GM18499 (cell line): Measurements from ENCODE around the gene TXNRD3.

Source experiments
- ATAC-seq: cut with Tn5 transposase; IDR thresholded peaks from one replicate; pipeline ENCODE4 v1.9.1; 2021; ENCODE audit warnings: moderate number of reproducible peaks; ENCODE audit not compliant: insufficient read depth, unreplicated experiment

The TXNRD3 gene

DNA sequence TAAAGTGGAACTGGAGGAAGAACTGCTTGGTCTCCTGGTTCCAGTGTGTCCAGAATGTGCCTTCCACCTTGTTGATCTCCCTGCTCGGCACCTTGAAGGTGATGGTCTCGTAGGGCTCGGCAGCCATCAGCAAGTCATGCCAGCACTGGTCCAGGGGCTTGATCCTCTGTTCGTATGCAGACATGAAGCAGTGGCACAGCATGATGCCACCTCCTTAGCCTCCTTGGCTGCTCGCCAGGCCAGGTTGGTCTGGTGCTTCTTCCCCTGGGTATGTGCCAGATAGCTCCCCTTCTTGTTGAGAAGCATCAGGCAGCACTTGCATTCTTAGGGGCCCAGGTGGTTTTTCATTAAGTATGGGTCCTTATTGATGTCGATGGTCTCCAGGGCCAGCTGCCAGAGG, 17.8 kb upstream of the TXNRD3 start:
- no peak for ATAC-seq

DNA sequence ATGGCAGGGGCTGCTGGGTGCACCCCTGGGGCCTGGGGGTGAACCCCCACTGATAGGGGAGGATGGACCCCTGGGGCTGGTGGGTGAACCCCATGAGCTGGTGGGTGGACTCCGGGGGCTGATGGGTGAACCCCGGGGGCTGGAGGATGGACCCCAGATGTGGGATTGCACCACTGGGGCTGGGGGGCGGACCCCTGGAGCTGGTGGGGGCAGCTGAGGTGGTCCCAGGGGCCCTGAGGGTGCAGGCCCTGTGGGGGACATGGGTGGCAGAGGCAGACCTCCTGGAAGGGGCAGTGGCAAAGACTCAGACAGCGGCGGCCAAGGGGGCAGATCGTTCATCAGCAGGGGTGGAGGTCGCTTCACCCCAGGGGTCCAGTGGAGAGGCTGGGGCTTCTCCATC, 17.4 kb upstream of the TXNRD3 start:
- ATAC-seq, result no peak

DNA sequence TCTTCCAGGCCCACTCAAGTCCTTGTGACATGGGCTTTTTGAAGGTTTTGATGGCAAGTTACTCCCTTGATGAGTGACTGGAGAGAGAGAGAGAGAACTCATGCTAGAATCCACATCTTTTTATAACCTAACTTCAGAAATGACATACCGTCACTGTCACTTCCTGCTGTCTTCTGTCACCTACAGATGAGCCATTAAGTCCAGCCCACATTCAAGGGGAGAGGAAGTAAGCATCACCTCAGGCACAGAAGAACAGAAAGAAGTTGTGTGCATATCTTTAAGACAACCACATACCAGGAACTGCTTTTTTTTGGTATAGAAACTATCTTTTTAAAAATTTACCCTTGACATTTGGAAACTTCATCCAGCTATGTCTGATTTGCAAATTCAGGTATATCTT, 16.6 kb upstream of the TXNRD3 start:
- ATAC-seq, result no peak

- ATAC-seq, result no peak
Observed at GRCh38 chr3:126668450-126669401, 13.8 kb upstream of the TXNRD3 start.

DNA sequence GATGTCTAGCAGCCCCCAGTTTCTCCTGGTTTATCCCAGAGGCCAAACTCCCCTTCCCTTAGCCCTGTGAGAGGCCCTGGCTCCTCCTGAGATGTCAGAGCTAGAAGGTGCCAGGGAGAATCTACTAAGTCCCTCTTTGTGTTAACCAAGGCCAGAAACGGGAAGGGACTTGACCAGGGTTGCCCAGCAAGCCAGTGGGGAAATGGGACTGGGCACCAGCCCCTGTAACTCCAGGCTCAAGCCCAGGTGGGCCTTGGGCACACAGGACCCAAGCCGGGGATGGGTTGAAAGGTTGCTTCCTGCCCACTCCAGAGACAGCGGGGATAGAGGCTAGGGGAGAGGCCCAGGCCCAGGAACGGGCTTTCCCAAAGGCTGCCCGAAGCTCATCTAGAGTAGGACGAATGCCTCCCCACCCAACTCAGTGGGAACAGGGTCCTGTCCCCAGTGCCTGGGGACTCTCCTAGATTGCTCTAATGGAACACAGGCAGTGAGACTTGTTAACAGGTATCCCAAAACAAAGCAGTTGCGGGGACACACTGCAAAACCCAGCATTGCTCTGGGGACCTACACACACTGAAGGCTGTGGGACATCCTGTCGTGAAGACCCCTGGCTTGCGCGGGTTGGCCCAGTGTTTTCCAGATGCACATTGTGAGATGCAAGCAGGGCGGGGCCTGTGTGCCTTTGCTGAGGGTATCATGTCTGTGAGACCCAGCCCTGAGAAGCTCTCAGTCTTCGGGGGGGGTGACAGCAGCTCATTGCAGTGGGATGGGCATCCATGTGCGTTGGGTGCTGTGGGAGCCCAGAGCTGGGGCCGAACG, 12.9 kb upstream of the TXNRD3 start:
- ATAC-seq, result no peak

- ATAC-seq, result no peak
Observed at GRCh38 chr3:126666658-126667528, 12.0 kb upstream of the TXNRD3 start.

GRCh38 chr3:126665959-126666657, 11.2 kb upstream of the TXNRD3 start:
- ATAC-seq, result no peak

GRCh38 chr3:126665221-126665936, 10.5 kb upstream of the TXNRD3 start:
- no peak for ATAC-seq

GRCh38 chr3:126664591-126665214, 9.8 kb upstream of the TXNRD3 start:
- ATAC-seq, result no peak

- ATAC-seq, result no peak
Observed at GRCh38 chr3:126663750-126664149, 8.8 kb upstream of the TXNRD3 start.

DNA sequence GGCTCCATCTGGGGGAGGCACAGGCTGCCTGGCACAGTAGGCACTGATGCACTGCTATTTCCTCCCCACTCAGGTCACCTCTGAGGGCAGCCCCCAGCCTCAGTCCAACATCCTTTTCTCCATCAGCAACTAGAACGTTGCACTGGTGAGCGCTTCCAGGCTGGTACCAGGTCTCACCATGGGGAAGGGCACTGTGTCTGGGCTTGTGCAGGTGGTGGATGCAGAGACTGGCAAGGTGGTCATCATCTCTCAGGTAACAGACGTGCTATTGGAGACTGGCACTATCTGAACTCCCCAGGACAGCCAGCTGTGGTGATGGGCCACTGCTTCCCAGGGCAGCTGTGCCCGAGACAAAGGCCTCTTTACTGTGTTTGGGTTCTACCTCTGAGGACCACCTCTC, 8.3 kb upstream of the TXNRD3 start:
- ATAC-seq, result no peak

DNA sequence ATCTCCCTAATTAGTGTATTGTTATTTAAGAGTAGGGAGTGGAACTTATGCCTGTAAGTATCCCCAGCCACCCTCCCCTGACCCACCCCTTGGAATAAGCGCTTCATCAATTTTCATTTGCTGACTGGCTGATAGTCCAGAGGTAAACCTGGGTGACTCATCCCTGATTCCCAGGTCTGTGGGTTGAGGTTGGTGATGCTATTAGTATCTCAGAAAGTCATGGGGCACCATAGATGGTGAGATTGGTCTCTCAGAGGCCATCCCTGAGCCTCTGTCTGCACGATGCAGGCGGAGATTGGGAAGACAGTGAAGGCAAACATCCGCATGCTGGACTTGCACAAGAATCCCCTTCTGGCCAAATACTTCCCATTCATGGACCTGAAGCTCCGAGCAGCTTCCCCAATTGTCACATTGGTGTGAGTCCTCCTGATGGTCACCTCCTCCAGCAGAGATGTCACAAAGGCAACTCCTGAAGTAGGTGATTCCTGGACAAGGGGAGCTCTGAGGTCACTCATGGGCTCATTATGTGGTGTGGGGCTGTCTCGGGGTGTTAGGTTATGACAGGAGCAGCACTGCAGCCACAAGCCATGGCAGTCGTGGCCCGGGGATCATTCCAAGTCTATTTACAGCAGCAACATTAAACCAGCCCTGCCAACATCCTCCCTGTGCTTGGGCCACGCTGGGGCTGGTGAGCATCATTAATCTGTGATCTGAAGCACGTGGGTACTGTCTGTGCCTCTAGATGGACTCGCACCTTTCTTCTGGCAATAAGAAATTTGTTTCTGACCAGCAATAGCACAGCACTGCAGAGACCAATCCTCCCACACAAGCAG, 6.8 kb upstream of the TXNRD3 start:
- ATAC-seq, result no peak

DNA sequence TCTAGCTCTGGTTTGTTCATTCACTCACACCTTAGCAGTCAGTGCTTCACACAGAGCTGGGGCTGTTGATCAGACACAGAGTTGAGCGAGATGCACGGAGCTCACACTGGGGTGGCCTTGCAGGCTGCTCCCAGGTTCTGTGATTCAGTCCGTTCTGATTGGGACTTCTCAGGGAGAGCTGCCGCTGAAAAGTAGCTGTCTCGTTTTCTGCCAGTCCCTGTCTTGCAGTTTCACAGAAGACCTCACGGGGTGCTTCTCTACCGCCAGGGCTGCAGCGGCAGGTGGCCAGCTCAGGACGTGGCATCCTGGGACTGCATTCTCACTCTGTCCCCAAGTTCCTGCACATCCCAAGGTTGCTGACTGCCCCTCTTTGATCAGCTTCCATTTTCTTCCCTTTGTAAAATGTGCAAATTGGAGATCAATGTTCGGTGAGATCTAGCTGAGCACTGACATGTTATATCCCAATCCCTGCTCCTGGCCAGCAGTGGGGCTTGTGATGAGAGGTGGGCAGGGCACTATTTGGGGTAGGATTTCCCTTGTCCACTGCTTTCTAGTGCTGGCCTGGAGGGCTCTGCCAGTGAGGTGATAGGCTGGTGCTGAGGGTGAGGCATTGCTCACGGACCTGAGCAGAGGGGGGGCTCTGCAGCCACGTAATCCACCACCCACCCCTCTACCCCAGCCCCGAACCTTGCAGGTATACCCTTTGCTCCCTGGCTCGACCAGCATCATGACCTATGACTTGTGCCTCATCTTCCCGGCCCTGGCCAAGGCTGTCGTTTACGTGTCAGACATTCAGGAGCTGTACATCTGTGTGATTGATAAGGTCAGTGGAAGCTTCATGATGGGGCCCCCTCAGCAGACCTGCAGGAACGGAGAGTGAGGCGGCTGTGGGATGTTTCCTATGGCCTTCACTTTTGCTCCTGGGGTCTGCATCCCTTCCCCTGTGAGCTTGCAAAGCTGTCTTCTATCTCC, 5.3 kb upstream of the TXNRD3 start:
- ATAC-seq, result no peak

GRCh38 chr3:126658584-126658983, 3.7 kb upstream of the TXNRD3 start:
- ATAC-seq, result no peak

DNA sequence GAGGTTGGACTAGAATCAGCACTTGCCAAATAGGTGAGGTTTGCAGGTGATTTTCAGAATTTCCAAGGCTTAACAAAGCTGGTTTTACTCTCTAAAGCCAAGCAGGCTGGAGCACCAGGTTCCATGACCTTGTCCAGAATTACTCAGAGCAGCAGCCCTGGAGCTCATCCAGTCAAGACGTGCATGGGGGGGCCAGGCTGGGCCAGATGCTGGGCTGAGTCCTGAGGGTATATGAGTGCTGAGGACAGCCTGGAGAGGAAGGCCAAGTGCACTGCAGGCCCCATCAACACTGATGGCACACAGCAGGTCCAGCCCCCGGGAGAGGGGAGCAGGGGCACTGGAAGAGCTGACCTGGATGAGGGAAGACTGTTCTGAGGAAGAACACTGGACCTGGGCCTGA, 3.0 kb upstream of the TXNRD3 start:
- ATAC-seq, result no peak

GRCh38 chr3:126656371-126657134, 1.6 kb upstream of the TXNRD3 start:
- ATAC-seq, result no peak
